Caco-2 (cell line): ENCODE data around the gene KHDRBS2. TPM values are rescaled to one million over a fixed set of nuclear protein-coding genes. Genes with fewer than 3 reads are reported as not detected.

Experiments used
- BruUV-seq: library from RNA; stranded (reverse); fragments of 400-500 nt; replicated peaks from 2 replicates; lab custom pipeline; 2021; lab: Mats Ljungman, UMichigan
- CTCF ChIA-PET: fragments of 300-600 bp; sonication (Branson Sonifier 250); formaldehyde crosslinking; loops from one replicate; lab custom pipeline; 2022; ENCODE audit warnings: antibody characterized with exemption; lab: Charles Lee
- POLR2A ChIA-PET: fragments of 300-600 bp; sonication (Branson Sonifier 250); formaldehyde crosslinking; loops from one replicate; lab custom pipeline; 2022; ENCODE audit warnings: antibody characterized with exemption; lab: Charles Lee
- DNase-seq, 2 experiments: peaks; one replicate each; pipeline versions ENCODE4 v3.0.0 to v3.0.0-alpha.2; 2020 to 2022
- H3K27me3 ChIP-seq: replicated peaks from 2 replicates; pipeline ENCODE4 v1.6.0; 2011; ENCODE audit warnings: low read length; ENCODE audit not compliant: control insufficient read depth, insufficient read depth
- H3K36me3 ChIP-seq: 2 replicates; pipeline ENCODE4 v1.5.1; 2011; ENCODE audit warnings: low read length; ENCODE audit not compliant: control insufficient read depth, insufficient read depth
- H3K4me1 ChIP-seq: fragments of 250-450 bp; sonication (Bioruptor Pico); 2 replicates; pipeline ENCODE4 v1.5.1; 2020; ENCODE audit warnings: mild to moderate bottlenecking
- H3K4me3 ChIP-seq: 2 replicates; pipeline ENCODE4 v1.5.1; 2011; ENCODE audit warnings: low read depth, mild to moderate bottlenecking, control low read depth, low read length
- H3K9me3 ChIP-seq: fragments of 250-450 bp; sonication (Bioruptor Pico); 2 replicates; pipeline ENCODE4 v1.5.1; 2020; ENCODE audit warnings: mild to moderate bottlenecking, moderate library complexity
- H3K27ac Mint-ChIP-seq: one replicate; pipeline ENCODE4 v1.8.0; 2022; ENCODE audit warnings: mixed read lengths; ENCODE audit not compliant: unreplicated experiment
- H3K27me3 Mint-ChIP-seq: one replicate; pipeline ENCODE4 v1.8.0; 2022; ENCODE audit warnings: mixed read lengths; ENCODE audit not compliant: insufficient read depth, unreplicated experiment
- H3K36me3 Mint-ChIP-seq: one replicate; pipeline ENCODE4 v1.8.0; 2022; ENCODE audit warnings: mild to moderate bottlenecking, mixed read lengths; ENCODE audit not compliant: insufficient read depth, unreplicated experiment
- H3K4me1 Mint-ChIP-seq: one replicate; pipeline ENCODE4 v1.8.0; 2022; ENCODE audit warnings: low read depth, mixed read lengths; ENCODE audit not compliant: unreplicated experiment
- H3K4me3 Mint-ChIP-seq: one replicate; pipeline ENCODE4 v1.8.0; 2022; ENCODE audit warnings: mild to moderate bottlenecking, moderate library complexity, mixed read lengths; ENCODE audit not compliant: unreplicated experiment
- H3K9me3 Mint-ChIP-seq: one replicate; pipeline ENCODE4 v1.8.0; 2022; ENCODE audit warnings: mixed read lengths; ENCODE audit not compliant: unreplicated experiment
- intact Hi-C: fragments of 100-400 bp; cut with micrococcal nuclease; formaldehyde crosslinking; loops from one replicate; pipeline ENCODE4 v1.10.0; 2022; ENCODE audit not compliant: unreplicated experiment
- total RNA-seq: library from RNA; stranded (reverse); gene quantifications from 2 replicates; pipeline ENCODE4 v1.2.3, GENCODE V29; 2022
- TF ChIP-seq, protein P1 (sequence below), 2 experiments: fragments of 200-600 bp in 1 of 2; IDR thresholded peaks; 1 replicate in 1 of 2; 2 replicates in 1 of 2; pipeline versions ENCODE4 v1.5.1 to v1.8.0; 2011 to 2022; ENCODE audit warnings: antibody characterized with exemption in 1 of 2, control low read depth in 1 of 2, inconsistent platforms in 1 of 2, low read depth in 1 of 2, low read length in 1 of 2, mild to moderate bottlenecking in 1 of 2, moderate library complexity in 1 of 2; ENCODE audit not compliant: insufficient read depth in 1 of 2, severe bottlenecking in 1 of 2, unreplicated experiment in 1 of 2

The KHDRBS2 gene
- total RNA-seq, 1 experiment from 2014 or later: not detected

GRCh38 chr6:61649845-61650244 is 636.2 kb downstream of the KHDRBS2 start:
- no peaks in the 10 kb centered on the region for H3K9me3 Mint-ChIP-seq
- H3K4me1 ChIP-seq: no peaks in the 10 kb centered on the region
- H3K4me1 Mint-ChIP-seq: no peaks in the 10 kb centered on the region
- H3K36me3 ChIP-seq: no peaks in the 10 kb centered on the region
- no peak overlapping the region for H3K4me3 ChIP-seq
- no peak for DNase-seq
- no peaks in the 10 kb centered on the region for H3K9me3 ChIP-seq
- ChIA-PET CTCF (no interaction called here), POLR2A (no interaction called here)
- peaks cover 3% of the 10 kb centered on the region for H3K27me3 Mint-ChIP-seq
- H3K27me3 ChIP-seq: no peaks in the 10 kb centered on the region
- TF ChIP-seq, protein P1, sequence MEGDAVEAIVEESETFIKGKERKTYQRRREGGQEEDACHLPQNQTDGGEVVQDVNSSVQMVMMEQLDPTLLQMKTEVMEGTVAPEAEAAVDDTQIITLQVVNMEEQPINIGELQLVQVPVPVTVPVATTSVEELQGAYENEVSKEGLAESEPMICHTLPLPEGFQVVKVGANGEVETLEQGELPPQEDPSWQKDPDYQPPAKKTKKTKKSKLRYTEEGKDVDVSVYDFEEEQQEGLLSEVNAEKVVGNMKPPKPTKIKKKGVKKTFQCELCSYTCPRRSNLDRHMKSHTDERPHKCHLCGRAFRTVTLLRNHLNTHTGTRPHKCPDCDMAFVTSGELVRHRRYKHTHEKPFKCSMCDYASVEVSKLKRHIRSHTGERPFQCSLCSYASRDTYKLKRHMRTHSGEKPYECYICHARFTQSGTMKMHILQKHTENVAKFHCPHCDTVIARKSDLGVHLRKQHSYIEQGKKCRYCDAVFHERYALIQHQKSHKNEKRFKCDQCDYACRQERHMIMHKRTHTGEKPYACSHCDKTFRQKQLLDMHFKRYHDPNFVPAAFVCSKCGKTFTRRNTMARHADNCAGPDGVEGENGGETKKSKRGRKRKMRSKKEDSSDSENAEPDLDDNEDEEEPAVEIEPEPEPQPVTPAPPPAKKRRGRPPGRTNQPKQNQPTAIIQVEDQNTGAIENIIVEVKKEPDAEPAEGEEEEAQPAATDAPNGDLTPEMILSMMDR (IDR thresholded peaks at IDR 0.05; ENCODE audit: insufficient read depth in 1 of 2, low read depth in 1 of 2, low read length in 1 of 2, severe bottlenecking in 1 of 2, unreplicated experiment in 1 of 2): no peak
- intact Hi-C loops: no loop called here
- no TSS peak for BruUV-seq
- no peak overlapping the region for H3K27ac Mint-ChIP-seq
- no peaks in the 10 kb centered on the region for H3K36me3 Mint-ChIP-seq
- no peak overlapping the region for H3K4me3 Mint-ChIP-seq

GRCh38 chr6:61640463-61640862 is 645.6 kb downstream of the KHDRBS2 start:
- H3K4me3 Mint-ChIP-seq: no peak overlapping the region
- intact Hi-C loops: no loop called here

More at GRCh38 chr6:61640463-61640862, 645.6 kb downstream of the KHDRBS2 start:
- H3K36me3 Mint-ChIP-seq: no peaks in the 10 kb centered on the region
- no peaks in the 10 kb centered on the region for H3K9me3 Mint-ChIP-seq
- H3K4me1 ChIP-seq: no peaks in the 10 kb centered on the region
- no peaks in the 10 kb centered on the region for H3K36me3 ChIP-seq
- ChIA-PET CTCF (no interaction called here), POLR2A (no interaction called here)
- DNase-seq: no peak
- H3K27me3 ChIP-seq: no peaks in the 10 kb centered on the region
- H3K9me3 ChIP-seq: no peaks in the 10 kb centered on the region
- no peak overlapping the region for H3K4me3 ChIP-seq
- no peaks in the 10 kb centered on the region for H3K27me3 Mint-ChIP-seq
- no TSS peak for BruUV-seq
- TF ChIP-seq, protein P1 (IDR thresholded peaks at IDR 0.05; ENCODE audit: insufficient read depth in 1 of 2, low read depth in 1 of 2, low read length in 1 of 2, severe bottlenecking in 1 of 2, unreplicated experiment in 1 of 2): no peak
- no peaks in the 10 kb centered on the region for H3K4me1 Mint-ChIP-seq
- no peak overlapping the region for H3K27ac Mint-ChIP-seq
